ENCODE results near the gene ZNF492.
"Not testable (repeated sequence)": the region's sequence is repeated elsewhere in the genome, so short reads cannot be mapped to it uniquely, and the experiment has no call there.

GRCh38 chr19:22617181-22617580 is 16.9 kb upstream of the ZNF492 start:
- not testable (repeated sequence) for TF ChIP-seq CTCF, POLR2A (IDR thresholded peaks at IDR 0.05)
